Lower leg skin (tissue), 3 donors: Measurements from ENCODE around the gene MYO3B.

Experiments used
- POLR2A ChIP-seq, 2 donors: fragments of 450-650 bp; IDR thresholded peaks; one replicate each; pipeline ENCODE4 v1.6.1; 2016 to 2017; ENCODE audit warnings: antibody characterized with exemption in 2 of 2, mild to moderate bottlenecking in 1 of 2, moderate library complexity in 1 of 2
- TF ChIP-seq, protein P1 (sequence below), 3 donors: fragments of 450-650 bp; IDR thresholded peaks; one replicate each; pipeline ENCODE4 v1.5.1; 2016; ENCODE audit warnings: antibody characterized with exemption in 3 of 3, mild to moderate bottlenecking in 3 of 3, moderate library complexity in 2 of 3

DNA sequence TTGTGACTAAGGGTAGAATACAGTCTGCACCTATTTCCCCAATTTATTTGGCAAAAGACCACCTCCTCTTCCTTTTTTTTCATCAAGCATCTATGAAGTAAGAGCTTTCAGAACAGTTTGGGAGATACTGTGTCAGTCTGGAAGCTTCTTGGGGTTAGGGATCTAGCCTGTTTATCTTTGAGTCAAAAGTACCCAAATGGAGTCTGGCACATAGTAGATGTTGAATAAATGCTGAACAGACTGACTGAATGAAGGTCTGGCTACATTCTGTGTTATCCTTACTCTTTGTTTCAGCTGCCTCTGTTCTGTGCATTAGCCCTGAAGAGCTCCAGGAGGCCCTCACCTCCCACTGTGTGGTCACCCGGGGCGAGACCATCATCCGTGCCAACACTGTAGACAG, 223.2 kb downstream of the MYO3B start:
- TF ChIP-seq, protein P1, sequence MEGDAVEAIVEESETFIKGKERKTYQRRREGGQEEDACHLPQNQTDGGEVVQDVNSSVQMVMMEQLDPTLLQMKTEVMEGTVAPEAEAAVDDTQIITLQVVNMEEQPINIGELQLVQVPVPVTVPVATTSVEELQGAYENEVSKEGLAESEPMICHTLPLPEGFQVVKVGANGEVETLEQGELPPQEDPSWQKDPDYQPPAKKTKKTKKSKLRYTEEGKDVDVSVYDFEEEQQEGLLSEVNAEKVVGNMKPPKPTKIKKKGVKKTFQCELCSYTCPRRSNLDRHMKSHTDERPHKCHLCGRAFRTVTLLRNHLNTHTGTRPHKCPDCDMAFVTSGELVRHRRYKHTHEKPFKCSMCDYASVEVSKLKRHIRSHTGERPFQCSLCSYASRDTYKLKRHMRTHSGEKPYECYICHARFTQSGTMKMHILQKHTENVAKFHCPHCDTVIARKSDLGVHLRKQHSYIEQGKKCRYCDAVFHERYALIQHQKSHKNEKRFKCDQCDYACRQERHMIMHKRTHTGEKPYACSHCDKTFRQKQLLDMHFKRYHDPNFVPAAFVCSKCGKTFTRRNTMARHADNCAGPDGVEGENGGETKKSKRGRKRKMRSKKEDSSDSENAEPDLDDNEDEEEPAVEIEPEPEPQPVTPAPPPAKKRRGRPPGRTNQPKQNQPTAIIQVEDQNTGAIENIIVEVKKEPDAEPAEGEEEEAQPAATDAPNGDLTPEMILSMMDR (IDR thresholded peaks at IDR 0.05): no peak
- TF ChIP-seq POLR2A (IDR thresholded peaks at IDR 0.05): no peak
